Kidney epithelial cell (primary cell): Measurements from ENCODE around the gene FRMD3. TPM values are rescaled to one million over a fixed set of nuclear protein-coding genes. Genes with fewer than 3 reads are reported as not detected.

Experiments
- DNase-seq: peaks from one replicate; pipeline ENCODE4 v3.0.0-alpha.2; 2010; ENCODE audit warnings: low read depth
- H3K27me3 ChIP-seq: 2 replicates; pipeline ENCODE4 v1.6.0; 2011; ENCODE audit warnings: low read length; ENCODE audit not compliant: control insufficient read depth, insufficient read depth
- H3K36me3 ChIP-seq: 2 replicates; pipeline ENCODE4 v1.5.1; 2011; ENCODE audit warnings: low read length; ENCODE audit not compliant: control insufficient read depth, insufficient read depth
- H3K4me3 ChIP-seq: 2 replicates; pipeline ENCODE4 v1.5.1; 2011; ENCODE audit warnings: low read depth, mild to moderate bottlenecking, control low read depth, low read length
- CTCF ChIP-seq: IDR thresholded peaks from 2 replicates; pipeline ENCODE4 v1.5.1; 2011; ENCODE audit warnings: mild to moderate bottlenecking, moderate library complexity, low read length, control low read depth, inconsistent platforms; ENCODE audit not compliant: insufficient read depth, poor library complexity, severe bottlenecking
- total RNA-seq: library from RNA; depleted of rRNA; stranded (reverse); fragments of >200 nt; gene quantifications from 2 replicates; pipeline ENCODE4 v1.2.3, GENCODE V29; 2015

The FRMD3 gene
- total RNA-seq, 1 donor from 2014 or later: 5.2 TPM

GRCh38 chr9:83508067-83508466, 30.1 kb downstream of the FRMD3 start:
- no peak for TF ChIP-seq CTCF
- no peaks in the 10 kb centered on the region for H3K27me3 ChIP-seq
- no peaks in the 10 kb centered on the region for H3K36me3 ChIP-seq
- no peak overlapping the region for H3K4me3 ChIP-seq
- no peak for DNase-seq

- Histone ChIP-seq H3K4me3 (no peak overlapping the region), H3K36me3 (no peaks in the 10 kb centered on the region), H3K27me3 (no peaks in the 10 kb centered on the region)
- no peak for TF ChIP-seq CTCF
- no peak for DNase-seq
These were observed 32.9 kb downstream of the FRMD3 start for GRCh38 chr9:83505282-83505681.

- no peak for TF ChIP-seq CTCF
- Histone ChIP-seq H3K27me3 (no peaks in the 10 kb centered on the region), H3K36me3 (no peaks in the 10 kb centered on the region), H3K4me3 (no peak overlapping the region)
- no peak for DNase-seq
These were observed 34.3 kb downstream of the FRMD3 start for GRCh38 chr9:83503866-83504265.

- no peak for DNase-seq
- H3K27me3 ChIP-seq: no peaks in the 10 kb centered on the region
- H3K4me3 ChIP-seq: no peak overlapping the region
- TF ChIP-seq CTCF: no peak
- no peaks in the 10 kb centered on the region for H3K36me3 ChIP-seq
These were observed 36.6 kb downstream of the FRMD3 start for GRCh38 chr9:83501565-83501964.

- TF ChIP-seq CTCF: no peak
- no peaks in the 10 kb centered on the region for H3K36me3 ChIP-seq
- no peaks in the 10 kb centered on the region for H3K27me3 ChIP-seq
- DNase-seq: no peak
- H3K4me3 ChIP-seq: no peak overlapping the region
These were observed 40.8 kb downstream of the FRMD3 start for GRCh38 chr9:83497441-83497840.

- Histone ChIP-seq H3K36me3 (no peaks in the 10 kb centered on the region), H3K27me3 (no peaks in the 10 kb centered on the region), H3K4me3 (no peak overlapping the region)
- TF ChIP-seq CTCF: no peak
- DNase-seq: no peak
These were observed 46.2 kb downstream of the FRMD3 start for GRCh38 chr9:83491995-83492394.
